Fibroblast of lung (primary cell): ENCODE measurements around the gene NEURL1.

Source experiments
- CTCF ChIP-seq, 2 donors: IDR thresholded peaks in 1 of 2; conservative IDR thresholded peaks in 1 of 2; 1 replicate in 1 of 2; 2 replicates in 1 of 2; pipeline ENCODE4 v1.5.1; 2011 to 2012; ENCODE audit warnings: low read length in 2 of 2, control low read depth in 1 of 2, inconsistent platforms in 1 of 2, low read depth in 1 of 2, mild to moderate bottlenecking in 1 of 2
- EZH2 ChIP-seq: IDR thresholded peaks from 2 replicates; pipeline ENCODE4 v1.5.1; 2012; ENCODE audit warnings: low read length, control low read depth, mild to moderate bottlenecking; ENCODE audit errors: missing control alignments

- no peak for TF ChIP-seq CTCF (conservative IDR thresholded peaks at IDR 0.05 in 1 of 2, IDR thresholded peaks at IDR 0.05 in 1 of 2; ENCODE audit: low read depth in 1 of 2, low read length in 2 of 2)
- no peak for TF ChIP-seq EZH2
These were observed 67.4 kb downstream of the NEURL1 start for GRCh38 chr10:103560886-103561285.
